K562 (cell line): ENCODE data around the gene ADCY6. TPM values are rescaled to one million over a fixed set of nuclear protein-coding genes. Genes with fewer than 3 reads are reported as not detected.

ENCODE experiments used
- BACH1 ChIP-seq: fragments of 200-800 bp; sonication (Bioruptor generic); IDR thresholded peaks from 2 replicates; pipeline ENCODE4 v1.6.1; 2016; ENCODE audit warnings: missing genetic modification characterization, missing compliant biosample characterization
- MTA1 ChIP-seq: fragments of 450-650 bp; IDR thresholded peaks from 2 replicates; pipeline ENCODE4 v1.6.1; 2017; ENCODE audit warnings: borderline replicate concordance
- MXI1 ChIP-seq: IDR thresholded peaks from 2 replicates; pipeline ENCODE4 v1.6.1; 2011; ENCODE audit warnings: low read depth, mild to moderate bottlenecking, improper control_type of control experiment, low read length
- NCOA1 ChIP-seq: fragments of 450-650 bp; IDR thresholded peaks from 2 replicates; pipeline ENCODE4 v1.6.1; 2016; ENCODE audit warnings: low read depth
- ZBTB7A ChIP-seq: IDR thresholded peaks from 2 replicates; pipeline ENCODE4 v1.6.1; 2011; ENCODE audit warnings: low read depth, mild to moderate bottlenecking, low read length, moderate library complexity, borderline replicate concordance; ENCODE audit not compliant: control insufficient read depth
- ZNF197 ChIP-seq: fragments of 200-800 bp; sonication (Bioruptor generic); IDR thresholded peaks from 2 replicates; pipeline ENCODE4 v1.6.1; 2016; ENCODE audit warnings: low read depth, missing genetic modification characterization, missing compliant biosample characterization
- ZNF224 ChIP-seq: sonication (generic); formaldehyde crosslinking; IDR thresholded peaks from 2 replicates; pipeline ENCODE4 v1.8.0; 2022; ENCODE audit warnings: mild to moderate bottlenecking, missing genetic modification reagents
- ZNF311 ChIP-seq: fragments of 250-450 bp; sonication (Bioruptor Pico); IDR thresholded peaks from 2 replicates; pipeline ENCODE4 v1.4.0; 2020; ENCODE audit warnings: mild to moderate bottlenecking, moderate library complexity
- polyA plus RNA-seq, 8 experiments: library from polyadenylated mRNA; depleted of rRNA in 4 of 8; stranded (reverse) in 5 of 8; unstranded in 3 of 8; fragments of >200 nt; fragmentation: Nextera tagmentation in 2 of 8; fragmentation: Illumina TruSeq in 1 of 8; extraction: Ambion mirVana in 2 of 8; extraction: Trizol in 1 of 8; gene quantifications; 2 replicates each; pipeline versions ENCODE4 v1.2.1 to v1.2.3, GENCODE V29; 2011 to 2014; ENCODE audit warnings: inconsistent platforms in 1 of 8, missing spikeins in 1 of 8
- total RNA-seq, 7 experiments: library from RNA; depleted of rRNA in 6 of 7; stranded (reverse); fragments of >200 nt in 6 of 7; fragmentation: Illumina TruSeq in 2 of 7; extraction: Trizol in 2 of 7; gene quantifications; 2 replicates each; pipeline versions ENCODE4 v1.2.1 to v1.2.3, GENCODE V29; 2011 to 2021; ENCODE audit warnings: low replicate concordance in 1 of 7
- TF ChIP-seq, protein P1 (sequence below): fragments of 200-600 bp; sonication (generic); IDR thresholded peaks from one replicate; pipeline ENCODE4 v1.6.1; 2012; ENCODE audit warnings: mild to moderate bottlenecking, low read depth, low read length, inconsistent platforms
- TF ChIP-seq, protein P2 (sequence below): fragments of 250-450 bp; sonication (Bioruptor Pico); IDR thresholded peaks from 2 replicates; pipeline ENCODE4 v1.8.0; 2022; ENCODE audit warnings: inconsistent platforms

Gene ADCY6
- total and polyA plus RNA-seq, 9 of the 15 experiments (the other 6 are each of a cell fraction or from before 2014, with no cell fraction given): 0.01 to 1.0 (median 0.53) TPM

DNA sequence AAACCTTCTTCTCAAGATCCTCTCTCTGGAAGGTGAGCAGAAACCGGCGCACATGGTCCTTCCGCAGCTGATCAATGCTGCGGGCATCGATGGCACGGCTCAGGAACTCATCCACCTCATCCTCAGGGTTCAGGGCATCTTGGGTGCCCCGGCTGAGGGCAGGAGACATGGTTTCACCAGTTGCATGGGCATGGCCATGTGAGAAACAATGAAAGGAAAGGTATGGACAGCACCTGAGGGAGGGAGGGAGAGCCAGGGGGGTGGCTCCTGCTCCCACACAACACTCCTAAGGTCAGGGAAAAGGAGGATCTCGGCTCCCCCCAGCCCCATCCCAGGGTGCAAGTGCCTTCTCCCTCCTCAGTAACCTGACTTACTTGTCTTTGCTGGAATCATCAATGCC lies 13.6 kb downstream of the ADCY6 start (continued):
- TF ChIP-seq, protein P1, sequence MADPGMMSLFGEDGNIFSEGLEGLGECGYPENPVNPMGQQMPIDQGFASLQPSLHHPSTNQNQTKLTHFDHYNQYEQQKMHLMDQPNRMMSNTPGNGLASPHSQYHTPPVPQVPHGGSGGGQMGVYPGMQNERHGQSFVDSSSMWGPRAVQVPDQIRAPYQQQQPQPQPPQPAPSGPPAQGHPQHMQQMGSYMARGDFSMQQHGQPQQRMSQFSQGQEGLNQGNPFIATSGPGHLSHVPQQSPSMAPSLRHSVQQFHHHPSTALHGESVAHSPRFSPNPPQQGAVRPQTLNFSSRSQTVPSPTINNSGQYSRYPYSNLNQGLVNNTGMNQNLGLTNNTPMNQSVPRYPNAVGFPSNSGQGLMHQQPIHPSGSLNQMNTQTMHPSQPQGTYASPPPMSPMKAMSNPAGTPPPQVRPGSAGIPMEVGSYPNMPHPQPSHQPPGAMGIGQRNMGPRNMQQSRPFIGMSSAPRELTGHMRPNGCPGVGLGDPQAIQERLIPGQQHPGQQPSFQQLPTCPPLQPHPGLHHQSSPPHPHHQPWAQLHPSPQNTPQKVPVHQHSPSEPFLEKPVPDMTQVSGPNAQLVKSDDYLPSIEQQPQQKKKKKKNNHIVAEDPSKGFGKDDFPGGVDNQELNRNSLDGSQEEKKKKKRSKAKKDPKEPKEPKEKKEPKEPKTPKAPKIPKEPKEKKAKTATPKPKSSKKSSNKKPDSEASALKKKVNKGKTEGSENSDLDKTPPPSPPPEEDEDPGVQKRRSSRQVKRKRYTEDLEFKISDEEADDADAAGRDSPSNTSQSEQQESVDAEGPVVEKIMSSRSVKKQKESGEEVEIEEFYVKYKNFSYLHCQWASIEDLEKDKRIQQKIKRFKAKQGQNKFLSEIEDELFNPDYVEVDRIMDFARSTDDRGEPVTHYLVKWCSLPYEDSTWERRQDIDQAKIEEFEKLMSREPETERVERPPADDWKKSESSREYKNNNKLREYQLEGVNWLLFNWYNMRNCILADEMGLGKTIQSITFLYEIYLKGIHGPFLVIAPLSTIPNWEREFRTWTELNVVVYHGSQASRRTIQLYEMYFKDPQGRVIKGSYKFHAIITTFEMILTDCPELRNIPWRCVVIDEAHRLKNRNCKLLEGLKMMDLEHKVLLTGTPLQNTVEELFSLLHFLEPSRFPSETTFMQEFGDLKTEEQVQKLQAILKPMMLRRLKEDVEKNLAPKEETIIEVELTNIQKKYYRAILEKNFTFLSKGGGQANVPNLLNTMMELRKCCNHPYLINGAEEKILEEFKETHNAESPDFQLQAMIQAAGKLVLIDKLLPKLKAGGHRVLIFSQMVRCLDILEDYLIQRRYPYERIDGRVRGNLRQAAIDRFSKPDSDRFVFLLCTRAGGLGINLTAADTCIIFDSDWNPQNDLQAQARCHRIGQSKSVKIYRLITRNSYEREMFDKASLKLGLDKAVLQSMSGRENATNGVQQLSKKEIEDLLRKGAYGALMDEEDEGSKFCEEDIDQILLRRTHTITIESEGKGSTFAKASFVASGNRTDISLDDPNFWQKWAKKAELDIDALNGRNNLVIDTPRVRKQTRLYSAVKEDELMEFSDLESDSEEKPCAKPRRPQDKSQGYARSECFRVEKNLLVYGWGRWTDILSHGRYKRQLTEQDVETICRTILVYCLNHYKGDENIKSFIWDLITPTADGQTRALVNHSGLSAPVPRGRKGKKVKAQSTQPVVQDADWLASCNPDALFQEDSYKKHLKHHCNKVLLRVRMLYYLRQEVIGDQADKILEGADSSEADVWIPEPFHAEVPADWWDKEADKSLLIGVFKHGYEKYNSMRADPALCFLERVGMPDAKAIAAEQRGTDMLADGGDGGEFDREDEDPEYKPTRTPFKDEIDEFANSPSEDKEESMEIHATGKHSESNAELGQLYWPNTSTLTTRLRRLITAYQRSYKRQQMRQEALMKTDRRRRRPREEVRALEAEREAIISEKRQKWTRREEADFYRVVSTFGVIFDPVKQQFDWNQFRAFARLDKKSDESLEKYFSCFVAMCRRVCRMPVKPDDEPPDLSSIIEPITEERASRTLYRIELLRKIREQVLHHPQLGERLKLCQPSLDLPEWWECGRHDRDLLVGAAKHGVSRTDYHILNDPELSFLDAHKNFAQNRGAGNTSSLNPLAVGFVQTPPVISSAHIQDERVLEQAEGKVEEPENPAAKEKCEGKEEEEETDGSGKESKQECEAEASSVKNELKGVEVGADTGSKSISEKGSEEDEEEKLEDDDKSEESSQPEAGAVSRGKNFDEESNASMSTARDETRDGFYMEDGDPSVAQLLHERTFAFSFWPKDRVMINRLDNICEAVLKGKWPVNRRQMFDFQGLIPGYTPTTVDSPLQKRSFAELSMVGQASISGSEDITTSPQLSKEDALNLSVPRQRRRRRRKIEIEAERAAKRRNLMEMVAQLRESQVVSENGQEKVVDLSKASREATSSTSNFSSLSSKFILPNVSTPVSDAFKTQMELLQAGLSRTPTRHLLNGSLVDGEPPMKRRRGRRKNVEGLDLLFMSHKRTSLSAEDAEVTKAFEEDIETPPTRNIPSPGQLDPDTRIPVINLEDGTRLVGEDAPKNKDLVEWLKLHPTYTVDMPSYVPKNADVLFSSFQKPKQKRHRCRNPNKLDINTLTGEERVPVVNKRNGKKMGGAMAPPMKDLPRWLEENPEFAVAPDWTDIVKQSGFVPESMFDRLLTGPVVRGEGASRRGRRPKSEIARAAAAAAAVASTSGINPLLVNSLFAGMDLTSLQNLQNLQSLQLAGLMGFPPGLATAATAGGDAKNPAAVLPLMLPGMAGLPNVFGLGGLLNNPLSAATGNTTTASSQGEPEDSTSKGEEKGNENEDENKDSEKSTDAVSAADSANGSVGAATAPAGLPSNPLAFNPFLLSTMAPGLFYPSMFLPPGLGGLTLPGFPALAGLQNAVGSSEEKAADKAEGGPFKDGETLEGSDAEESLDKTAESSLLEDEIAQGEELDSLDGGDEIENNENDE: no peak
- TF ChIP-seq NCOA1 (no peak), ZNF224 (CRISPR knock-in tag) (no peak), ZNF197 (CRISPR knock-in tag) (no peak), ZBTB7A (no peak), MXI1 (no peak), MTA1 (no peak), BACH1 (tag) (no peak), ZNF311 (CRISPR knock-in tag) (no peak)
- TF ChIP-seq, protein P2, sequence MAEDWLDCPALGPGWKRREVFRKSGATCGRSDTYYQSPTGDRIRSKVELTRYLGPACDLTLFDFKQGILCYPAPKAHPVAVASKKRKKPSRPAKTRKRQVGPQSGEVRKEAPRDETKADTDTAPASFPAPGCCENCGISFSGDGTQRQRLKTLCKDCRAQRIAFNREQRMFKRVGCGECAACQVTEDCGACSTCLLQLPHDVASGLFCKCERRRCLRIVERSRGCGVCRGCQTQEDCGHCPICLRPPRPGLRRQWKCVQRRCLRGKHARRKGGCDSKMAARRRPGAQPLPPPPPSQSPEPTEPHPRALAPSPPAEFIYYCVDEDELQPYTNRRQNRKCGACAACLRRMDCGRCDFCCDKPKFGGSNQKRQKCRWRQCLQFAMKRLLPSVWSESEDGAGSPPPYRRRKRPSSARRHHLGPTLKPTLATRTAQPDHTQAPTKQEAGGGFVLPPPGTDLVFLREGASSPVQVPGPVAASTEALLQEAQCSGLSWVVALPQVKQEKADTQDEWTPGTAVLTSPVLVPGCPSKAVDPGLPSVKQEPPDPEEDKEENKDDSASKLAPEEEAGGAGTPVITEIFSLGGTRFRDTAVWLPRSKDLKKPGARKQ: no peak
